Hypothalamus (tissue), 51 donors: Measurements from ENCODE around the gene MARK3.

ENCODE experiments used
- DNase-seq, 51 donors: peaks; one replicate each; lab custom pipeline; 2025; lab: John Stamatoyannopoulos, UW

Gene MARK3

DNA sequence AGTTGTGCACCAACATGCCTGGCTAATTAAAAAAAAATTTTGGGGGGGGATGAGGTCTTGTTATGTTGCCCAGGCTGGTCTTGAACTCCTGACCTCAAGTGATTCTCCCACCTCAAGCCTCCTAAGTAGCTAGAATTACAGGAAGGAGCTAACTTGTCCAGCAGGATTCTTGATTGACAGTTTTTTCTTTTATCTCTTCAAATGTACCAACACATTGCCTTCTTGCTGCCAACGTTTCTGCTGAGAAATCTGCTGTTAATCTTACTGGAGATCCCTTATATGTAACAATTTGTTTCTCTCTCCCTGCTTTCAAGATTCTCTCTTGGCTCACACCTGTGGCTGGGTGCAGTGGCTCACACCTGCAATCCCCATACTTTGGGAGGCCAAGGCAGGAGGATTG lies 22.4 kb upstream of the MARK3 start:
- no peak for DNase-seq

GRCh38 chr14:103366741-103367140 lies 18.5 kb upstream of the MARK3 start:
- DNase-seq: no peak

DNA sequence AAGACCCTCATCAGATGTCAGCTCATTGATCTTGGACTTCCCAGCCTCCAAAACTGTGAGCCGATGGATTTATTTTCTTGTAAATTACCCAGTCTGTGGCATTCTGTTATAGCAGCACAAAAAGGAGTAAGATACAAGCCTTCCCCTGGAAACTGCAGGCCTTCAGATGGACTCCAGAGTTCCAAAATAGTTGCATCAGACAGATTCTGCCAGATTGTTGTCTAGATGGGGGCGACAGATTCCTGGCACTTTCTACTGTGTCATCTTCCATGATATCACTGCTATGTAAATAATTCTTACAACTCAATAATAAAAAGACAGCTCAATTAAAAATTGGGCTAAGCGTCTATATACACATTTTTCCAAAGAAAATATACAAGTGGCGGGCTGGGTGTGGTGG lies 17.2 kb upstream of the MARK3 start:
- no peak for DNase-seq

- DNase-seq: no peak
These were observed 15.1 kb upstream of the MARK3 start for GRCh38 chr14:103370087-103370486.

DNA sequence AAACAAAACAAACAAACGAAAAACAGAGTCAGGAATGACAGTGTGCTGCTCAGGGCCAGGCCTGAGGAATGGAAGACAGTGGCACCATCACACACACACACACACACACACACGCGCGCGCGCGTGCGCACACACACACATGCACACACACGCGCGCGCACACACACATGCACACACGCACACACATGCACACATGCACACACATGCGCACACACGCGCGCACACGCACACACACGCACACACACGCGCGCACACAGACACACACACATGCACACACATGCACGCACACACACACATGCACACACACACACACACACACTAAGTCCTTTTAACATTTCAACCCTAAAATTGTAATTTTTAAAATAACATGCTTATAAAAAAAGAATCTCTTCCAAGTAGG lies 13.2 kb upstream of the MARK3 start:
- DNase-seq: no peak

- DNase-seq: no peak
These were observed 12.5 kb upstream of the MARK3 start for GRCh38 chr14:103372552-103373304.

DNA sequence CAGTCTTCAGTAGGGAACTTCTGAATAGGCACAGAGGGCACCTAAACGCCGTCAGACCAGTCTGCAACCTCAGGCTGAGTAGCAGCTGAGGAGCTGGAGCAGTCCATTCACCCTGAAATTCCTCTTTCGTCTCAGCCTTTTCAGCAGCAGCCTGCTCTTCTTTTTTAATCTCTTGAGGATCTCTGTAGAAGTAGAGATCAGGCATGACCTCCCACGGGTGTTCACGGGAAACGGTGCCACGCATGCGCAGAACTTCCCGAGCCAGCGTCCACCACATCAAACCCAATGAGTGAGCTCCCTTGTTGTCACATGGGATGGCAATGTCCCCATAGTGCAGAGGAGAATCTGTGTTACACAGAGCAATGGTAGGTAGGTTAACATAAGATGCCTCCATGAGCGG lies 11.1 kb upstream of the MARK3 start:
- no peak for DNase-seq

DNA sequence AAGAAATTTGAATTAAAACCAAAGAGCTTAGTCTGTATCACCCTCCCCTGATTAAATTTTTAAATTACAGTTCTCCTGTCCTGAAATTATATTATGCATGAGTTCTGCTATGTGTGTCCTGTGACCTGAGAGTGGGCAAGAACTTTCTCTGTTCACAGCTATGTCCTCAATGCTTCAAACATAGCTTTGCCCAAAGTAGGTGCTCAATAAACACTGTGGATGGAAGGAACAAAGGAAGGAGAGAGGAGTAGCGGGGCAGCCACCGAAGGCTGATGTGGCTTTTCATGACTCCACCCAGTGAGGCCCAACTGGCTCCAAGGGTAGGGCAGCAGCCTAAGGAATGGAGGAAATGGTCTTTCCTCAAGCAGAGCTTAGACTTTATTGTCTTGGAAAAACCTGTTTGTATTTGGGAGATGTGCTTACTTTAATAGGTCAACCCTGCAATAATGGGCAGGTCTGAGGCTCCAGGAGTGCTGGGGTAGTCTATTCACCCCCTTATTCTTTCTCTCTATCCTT lies 7.6 kb upstream of the MARK3 start:
- no peak for DNase-seq

GRCh38 chr14:103378038-103378854 lies 7.0 kb upstream of the MARK3 start:
- no peak for DNase-seq

DNA sequence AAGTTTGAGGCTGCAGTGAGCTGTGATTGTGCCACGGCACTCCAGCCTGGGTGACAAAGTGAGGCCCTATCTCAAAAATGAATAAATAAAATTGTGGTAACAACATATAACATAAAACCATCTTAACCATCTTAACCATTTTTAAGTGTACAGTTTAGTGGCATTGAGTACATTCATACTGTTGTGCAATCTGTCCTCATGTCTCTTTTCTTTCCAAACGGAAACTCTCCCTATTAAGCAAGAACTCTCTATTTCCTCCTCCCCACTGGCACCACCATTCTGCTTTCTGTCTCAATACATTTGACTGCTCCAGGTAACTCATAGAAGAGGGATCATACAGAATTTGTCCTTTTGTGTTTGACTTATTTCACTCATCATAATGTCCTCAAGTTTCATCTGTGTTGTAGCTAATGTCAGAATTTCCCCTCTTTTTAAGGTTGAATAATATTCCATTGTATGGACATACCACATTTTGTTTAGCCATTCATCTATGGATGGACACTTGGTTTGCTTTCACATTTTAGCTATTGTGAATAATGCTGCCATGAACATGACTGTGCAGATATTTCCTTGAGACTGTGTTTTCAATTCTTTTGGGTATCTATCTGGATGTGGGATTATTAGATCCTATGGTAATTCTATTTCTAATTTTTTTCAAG lies 4.4 kb upstream of the MARK3 start:
- no peak for DNase-seq

- no peak for DNase-seq
These were observed 2.8 kb upstream of the MARK3 start for GRCh38 chr14:103382376-103382775.

DNA sequence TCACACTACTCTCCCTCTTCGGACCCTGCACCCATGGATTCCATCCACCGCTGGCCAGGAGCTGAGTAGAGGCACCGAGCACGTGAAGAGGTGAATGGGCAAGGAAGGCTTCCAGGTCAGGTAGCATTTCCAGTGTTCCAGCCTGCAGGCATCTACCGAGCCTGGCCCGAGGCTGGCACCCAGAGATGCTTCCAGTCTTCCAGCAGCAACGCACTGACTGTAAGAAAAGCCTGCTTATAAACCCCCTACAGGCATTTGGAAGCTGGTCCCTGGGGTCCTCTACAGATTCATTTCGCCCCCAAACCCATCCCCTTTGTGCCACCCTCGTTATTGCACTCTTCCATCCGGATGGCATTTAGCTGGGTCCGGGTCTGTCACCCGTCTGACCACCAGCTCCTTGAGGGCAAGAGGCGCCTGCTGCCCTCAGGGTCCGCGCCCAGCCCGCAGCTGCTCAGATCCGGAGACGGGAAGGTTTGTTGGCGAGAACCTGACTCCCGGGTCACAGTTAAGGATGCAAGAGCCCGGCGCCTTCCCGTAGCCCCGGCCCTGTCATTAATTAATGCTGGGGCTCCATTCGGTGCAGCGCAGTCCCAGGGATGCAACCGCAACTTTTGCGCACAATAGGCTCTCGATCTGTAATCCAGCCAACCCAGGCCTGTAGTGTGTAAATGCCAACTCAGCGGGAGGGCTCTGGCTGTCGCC lies 614 bp upstream of the MARK3 start:
- DNase-seq: peak in 5 of 51 donors; percentile 45 to 67 (median 58)

- DNase-seq: peak in 24 of 51 donors; percentile 7 to 62 (median 31)
These were observed 906 bp downstream of the MARK3 start for GRCh38 chr14:103385929-103386712.

DNA sequence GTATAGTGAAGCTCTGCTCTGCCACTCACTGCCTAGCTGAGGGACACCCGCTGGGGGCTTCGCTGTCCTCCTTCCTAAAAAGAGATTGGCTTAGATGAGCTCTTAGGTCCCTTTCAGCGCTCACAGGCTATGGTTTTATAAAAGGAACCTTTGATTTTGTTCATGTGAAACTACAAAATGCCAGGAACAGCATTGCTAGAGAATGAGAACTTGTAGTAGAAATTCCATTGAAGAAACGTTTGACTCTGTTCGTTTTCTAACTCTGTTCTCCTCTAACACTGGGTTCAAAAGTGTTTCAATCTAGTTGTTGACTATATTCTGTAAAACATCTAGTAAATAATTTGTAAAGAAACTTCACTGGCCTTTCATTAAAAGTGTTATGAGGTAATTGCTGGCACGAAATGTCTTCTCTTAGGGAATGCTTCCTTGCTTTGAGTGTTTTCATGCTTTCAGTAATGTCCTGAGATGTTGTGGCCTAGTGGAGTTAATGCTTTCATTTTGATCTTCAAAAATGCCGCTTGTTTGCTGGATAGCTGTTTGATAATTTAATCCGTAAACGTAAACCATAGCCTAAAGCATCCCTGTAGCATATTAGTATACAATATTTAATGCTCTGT lies 1.6 kb downstream of the MARK3 start:
- DNase-seq: peak in 3 of 51 donors; percentile 10 to 41 (median 22)

DNA sequence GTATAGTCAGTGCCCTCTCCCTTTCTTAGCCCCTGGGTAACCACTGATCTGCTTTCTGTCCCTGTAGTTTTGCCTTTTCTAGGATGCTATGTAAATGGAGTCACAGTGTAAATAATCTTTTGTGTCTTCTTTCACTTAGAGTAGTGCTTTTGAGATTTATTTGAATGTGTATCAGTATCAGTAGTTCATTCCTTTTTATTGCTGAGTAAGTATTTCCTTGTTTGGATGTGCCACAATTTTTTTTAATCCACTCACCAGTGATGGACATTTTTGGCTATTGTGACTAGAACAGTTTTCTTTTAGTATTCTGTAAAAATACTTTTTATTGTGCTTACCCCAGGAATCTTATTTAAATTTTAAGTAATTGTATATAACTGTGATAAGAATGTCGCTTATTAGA lies 3.4 kb downstream of the MARK3 start:
- DNase-seq: no peak

DNA sequence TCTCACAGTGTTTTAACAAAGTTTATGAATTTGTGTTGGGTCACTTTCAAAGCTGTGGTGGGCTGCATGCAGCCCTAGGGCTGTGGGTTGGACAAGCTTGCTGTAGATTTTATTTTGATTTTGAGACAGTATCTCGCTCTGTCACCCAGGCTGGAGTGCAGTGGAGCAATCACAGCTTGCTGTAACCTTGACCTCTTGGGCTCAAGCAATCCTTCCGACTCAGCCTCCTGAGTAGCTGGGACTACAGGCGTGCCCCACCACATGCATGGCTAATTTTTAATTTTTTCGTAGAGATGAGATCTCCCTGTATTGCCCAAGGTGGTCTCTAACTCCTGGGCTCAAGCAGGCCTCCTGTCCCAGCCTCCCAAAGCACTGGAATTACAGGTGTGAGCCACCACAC lies 5.4 kb downstream of the MARK3 start:
- no peak for DNase-seq

DNA sequence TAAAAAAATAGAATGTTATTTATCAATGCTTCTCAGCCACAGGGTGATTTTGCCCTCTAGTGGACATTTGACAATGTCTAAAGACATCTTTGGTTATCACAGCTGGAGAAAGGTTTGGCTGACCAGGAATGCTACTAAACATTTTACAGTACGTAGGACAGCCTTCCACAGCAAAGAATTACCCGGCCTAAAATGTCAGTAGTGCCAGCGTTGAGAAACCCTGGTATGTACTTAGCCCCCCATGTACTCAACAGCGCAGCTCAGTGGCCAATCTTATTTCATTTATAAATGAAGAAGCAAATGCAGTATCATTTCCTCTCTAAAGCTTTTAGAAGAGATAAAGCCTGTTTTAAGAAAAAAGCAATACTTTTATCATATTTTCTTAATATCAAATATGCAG lies 5.8 kb downstream of the MARK3 start:
- no peak for DNase-seq

- DNase-seq: no peak
These were observed 6.9 kb downstream of the MARK3 start for GRCh38 chr14:103392106-103392505.

DNA sequence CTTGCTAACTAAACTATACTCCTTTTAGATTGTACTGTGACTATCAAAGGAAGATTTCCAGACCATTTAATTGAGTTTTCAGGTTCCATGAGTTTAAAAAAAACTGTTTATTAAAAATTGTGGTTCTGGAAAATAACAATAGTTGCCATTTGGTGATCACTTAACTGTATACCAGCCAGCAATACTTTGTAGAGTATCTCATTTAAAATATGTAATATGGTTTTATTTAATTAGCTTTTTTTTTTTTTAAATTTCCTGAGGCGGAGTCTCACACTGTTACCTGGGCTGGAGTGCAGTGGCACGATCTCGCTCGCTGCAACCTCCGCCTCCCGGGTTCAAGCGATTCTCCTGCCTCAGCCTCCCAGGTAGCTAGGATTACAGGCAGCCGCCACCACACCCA lies 7.4 kb downstream of the MARK3 start:
- DNase-seq: no peak
